Stimulated activated CD8-positive, alpha-beta memory T cell treated with anti-CD3 and anti-CD28 coated beads, Interleukin-7, amount 100 ng/mL, for 48 hours (primary cell): ENCODE measurements around the gene VEZT.
"Not testable (repeated sequence)": the region's sequence is repeated elsewhere in the genome, so short reads cannot be mapped to it uniquely, and the experiment has no call there.

ENCODE experiments used
- DNase-seq, 2 donors: peaks; one replicate each; pipeline ENCODE4 v3.0.0-alpha.2; 2020; ENCODE audit warnings: low read depth in 1 of 2; ENCODE audit errors: extremely low read depth in 1 of 2

The VEZT gene

DNA sequence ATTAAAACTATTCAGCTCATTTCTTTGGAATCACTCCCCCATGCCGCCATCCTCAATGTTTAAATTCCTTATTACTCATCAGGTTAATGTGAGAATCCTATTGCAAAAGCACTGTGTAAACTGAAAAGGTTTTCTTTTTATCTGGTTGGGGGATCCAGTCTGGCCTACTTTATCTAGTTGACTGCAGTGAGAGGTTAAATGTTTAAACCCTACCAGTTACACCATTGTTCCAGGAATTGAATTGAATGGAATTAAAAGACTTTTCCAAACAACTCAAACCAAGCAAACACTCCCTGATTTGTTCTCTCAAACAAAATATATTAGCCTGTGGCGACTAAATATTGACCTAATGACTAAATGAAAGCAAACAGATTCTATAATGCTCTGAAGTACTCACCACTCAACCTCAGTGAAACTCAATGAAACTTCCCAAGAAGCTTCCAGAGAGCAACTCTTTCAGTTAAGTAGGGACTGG, 100.5 kb downstream of the VEZT start:
- no peak for DNase-seq

DNA sequence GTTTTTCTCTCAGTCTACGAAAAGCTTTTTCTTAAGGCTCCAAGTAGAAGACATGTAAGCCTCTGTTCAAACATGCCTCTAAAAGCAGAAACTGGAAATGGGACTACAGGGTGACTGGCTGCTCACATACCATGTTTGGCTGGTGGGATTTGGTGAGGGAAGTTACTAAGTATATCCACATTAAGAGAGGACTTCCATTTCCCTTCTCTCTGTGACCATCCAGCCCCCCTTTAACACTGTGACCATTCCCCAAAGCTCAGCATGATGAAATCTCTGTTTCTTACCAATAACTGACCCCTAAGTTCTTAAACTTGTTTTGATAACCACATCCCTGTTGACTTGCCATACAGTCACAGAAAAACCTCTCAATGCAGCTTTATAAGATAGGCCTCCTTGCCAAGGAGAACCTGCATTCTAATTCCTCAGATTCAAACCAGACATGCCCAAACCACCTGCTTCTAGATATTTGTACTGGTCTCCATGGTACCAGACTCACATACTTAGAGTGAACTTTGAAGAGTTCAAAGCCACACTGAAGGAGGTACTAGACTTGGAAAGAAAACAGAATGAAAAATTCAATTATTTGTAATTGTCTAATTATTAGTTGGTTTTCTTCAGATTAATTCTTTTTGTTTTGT, 102.2 kb downstream of the VEZT start:
- DNase-seq: no peak

DNA sequence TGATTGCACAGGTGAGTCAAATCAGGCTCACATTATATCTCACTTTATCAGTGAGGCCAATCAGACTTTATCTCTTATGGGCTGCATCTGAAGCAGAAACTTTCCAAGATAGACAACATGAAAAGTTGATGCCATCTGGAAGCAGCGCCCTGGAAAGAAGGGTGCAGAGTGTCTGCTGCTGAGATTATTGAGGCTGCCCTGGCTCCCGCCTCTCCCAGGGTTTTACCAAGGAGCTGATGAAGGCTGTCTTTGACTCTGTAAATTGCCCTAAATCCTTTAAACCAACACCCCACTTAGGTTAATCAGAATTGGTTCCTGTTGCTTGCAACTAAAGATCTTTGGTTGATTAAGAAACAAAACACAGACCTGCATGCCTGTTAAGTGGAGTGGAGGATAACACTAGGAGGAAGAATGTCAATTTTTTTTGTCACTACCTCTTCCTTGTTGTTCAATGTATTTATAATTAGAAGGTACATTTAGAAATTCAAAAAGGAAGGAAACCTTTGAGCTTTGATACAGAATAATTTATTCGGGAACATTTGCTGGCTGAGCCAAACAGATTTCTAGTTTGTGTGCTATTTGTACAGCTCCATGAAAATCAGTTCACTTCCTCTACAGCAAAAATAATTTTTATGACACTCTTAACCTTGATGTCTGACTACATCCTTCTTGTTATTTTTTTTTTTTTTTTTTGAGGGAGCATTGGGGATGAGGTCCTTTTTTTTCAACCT, 104.1 kb downstream of the VEZT start:
- no peak for DNase-seq

DNA sequence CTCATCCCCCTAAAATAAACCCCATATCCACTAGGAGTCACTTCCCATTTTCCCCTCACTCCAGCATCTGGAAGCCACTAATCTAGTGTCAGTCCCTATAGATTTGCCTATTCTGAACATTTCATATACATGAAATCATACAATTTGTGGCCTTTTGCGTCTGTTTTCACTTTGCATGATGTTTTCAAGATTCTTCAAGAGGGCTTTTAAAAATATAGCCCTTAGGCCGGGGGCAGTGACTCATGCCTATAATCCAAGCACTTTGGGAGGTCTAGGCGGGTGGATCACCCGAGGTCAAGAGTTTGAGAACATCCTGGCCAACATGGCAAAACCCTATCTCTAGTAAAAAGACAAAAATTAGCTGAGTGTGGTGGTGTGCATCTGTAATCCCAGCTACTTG, 104.7 kb downstream of the VEZT start:
- no peak for DNase-seq

DNA sequence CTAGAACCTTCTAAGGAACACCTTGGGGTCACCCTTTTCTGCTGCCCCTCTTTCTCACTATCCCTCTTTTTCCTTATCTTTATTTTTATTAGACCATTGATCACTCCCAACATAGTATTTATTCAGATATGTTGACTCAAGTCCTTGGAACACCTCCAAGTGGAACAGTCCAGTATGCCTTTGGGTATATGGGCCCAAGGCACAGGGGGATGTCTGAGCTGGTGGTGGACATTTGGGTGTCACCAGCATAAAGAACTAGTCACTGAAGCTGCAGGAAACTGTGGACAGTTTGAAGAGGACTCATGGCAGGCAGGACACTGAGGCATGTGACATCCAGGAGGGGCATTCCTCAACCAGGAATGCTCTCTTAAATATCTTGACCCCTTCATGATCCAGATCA, 105.6 kb downstream of the VEZT start:
- DNase-seq: no peak

DNA sequence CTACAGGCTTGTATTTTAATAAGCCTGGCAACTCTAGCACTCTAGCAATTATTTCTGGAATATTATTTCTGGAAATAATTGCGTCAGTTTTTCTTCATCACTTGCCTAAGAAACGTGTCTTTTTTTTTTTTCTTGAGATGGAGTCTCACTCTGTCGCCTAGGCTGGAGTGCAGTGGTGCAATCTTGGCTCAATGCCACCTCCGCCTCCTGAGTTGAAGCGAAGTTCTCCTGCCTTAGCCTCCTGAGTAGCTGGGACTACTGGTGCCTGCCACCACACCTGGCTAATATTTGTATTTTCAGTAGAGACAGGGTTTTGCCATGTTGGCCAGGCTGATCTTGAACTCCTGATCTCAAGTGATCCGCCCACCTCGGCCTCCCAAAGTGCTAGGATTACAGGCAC, 106.6 kb downstream of the VEZT start:
- DNase-seq: not testable (repeated sequence)

DNA sequence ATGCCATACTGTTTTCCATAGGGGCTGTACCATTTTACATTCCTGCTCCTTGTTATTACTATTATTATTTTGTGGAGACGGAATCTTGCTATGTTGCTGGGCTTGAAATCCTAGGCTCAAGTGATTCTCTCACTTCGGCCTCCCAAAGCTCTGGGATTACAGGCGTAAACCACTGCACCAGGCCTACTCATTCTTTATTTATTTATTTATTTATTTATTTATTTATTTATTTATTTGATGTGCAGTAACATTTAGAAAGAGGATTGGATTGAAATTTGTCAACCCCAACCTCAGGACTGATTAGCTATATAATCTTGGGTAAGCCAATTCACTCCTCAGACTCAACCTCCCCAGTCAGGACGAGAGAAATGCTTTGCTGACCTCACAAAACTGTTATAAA, 107.9 kb downstream of the VEZT start:
- no peak for DNase-seq

DNA sequence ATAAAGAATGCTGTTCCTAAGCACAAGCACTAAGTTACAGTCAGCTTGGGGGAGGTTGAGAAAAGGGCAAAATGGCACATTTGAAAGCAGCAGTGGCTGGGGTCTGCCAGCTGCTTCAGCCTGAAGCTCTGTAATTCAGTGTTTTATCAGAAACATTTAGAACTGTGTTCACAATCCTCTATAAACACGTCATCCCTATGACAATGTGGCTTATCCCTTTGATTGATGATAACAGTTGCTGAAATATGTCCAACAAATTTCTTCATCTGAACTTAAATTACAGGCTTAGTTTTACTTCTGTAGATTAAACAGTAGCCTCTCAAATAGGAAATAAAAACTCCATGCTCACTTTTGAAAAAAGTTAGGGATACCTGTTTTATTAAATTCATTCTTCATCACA, 108.8 kb downstream of the VEZT start:
- DNase-seq: no peak

DNA sequence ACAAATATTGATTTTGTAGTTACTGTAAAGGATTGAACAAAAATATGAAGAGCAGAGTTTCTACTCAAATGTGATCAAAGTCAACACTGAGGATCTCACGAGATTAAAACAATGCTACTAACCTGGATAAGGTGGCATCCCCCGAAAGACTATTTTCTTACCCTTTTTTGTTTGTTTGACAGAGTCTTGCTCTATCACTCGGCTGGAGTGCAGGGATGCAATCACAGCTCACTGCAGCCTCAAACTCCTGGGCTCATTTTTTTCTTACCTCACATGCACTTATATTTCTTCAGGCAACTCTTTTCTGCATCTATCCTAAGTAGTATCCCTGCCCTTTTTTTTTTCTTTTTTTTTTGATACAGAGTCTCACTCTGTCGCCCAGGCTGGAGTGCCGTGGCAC, 109.2 kb downstream of the VEZT start:
- no peak for DNase-seq

DNA sequence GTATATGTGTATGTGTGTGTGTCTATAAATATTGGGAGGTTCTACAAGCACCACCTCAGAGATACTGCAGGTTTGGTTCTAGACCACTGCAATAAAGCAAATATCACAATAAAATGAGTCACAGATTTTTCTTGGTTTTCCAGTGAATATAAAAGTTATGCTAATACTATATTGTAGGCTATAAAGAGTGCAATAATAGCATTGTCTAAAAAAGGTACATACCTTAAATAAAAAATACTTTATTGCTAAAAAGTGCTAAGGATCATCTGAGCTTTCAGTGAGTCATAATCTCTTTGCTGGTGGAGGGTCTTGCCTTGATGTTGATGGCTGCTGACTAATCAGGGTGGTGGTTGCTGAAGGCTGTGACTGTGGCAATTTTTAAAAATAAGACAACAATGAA, 111.1 kb downstream of the VEZT start:
- DNase-seq: no peak

DNA sequence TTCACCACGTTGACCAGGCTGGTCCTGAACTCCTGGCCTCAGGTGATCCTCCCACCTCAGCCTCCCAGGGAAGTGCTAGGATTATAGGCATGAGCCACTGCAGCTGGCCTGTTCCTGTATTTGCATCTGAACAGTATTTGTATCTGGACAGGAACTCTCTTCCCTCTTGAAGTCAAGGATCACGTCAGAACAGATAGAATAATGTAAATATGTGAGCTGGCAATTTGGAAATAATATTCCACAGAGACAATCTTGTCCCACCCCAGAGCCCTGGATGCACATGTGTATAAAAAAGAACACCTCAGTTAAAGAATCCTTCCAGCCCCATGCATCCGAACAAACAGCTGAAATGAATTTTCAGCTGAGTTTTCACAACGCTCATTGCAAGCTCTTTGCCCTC, 118.3 kb downstream of the VEZT start:
- no peak for DNase-seq

DNA sequence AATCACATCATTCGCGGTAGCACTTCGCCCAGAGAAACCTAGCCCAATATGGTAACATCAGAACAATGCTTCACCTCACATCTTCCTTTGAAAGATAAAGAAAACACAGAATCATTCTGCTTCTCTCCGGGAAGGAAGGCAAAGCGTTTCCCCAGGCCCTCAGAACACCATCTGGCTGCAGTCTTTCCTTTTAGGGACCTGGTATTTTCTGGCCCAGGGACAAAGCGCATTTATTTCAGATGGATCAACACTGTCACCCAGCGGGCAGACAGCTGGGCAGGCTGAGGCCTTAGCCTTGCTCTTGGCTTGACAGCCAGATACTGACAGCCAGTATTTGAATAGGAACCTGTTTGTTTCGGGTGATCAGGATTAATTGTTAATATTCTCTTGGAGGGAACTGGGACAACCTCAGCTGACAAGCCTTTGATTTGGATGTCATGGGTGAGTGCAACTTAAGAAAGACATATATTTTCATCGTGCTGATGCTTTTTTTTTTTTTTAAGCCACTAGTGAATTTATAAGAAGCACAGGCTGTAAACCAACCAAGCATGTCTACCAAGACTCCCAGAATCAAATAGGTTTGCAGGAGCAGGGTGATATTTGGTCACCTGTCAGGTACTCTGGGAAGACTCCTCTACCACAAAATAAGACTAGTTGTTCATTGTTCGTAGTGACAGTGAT, 118.9 kb downstream of the VEZT start:
- no peak for DNase-seq

DNA sequence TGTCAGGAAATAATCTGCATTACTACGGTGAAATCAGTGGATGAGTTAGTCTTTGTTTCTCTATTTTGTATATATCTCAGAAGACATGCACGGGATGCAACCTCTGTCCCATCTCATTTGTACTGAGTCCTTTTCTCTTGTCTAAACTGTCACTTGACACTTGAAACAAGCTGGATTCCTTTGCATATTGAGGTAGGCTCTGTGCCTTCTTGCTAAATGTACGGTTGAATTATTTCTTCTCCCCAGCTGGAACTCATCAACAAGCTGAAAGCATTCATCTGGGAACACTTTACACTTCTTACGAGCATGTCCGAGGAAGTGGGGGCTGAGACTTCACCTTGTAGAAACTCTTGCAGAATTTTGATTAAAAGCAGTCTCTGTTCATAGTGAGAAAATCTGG, 119.5 kb downstream of the VEZT start:
- DNase-seq: no peak

DNA sequence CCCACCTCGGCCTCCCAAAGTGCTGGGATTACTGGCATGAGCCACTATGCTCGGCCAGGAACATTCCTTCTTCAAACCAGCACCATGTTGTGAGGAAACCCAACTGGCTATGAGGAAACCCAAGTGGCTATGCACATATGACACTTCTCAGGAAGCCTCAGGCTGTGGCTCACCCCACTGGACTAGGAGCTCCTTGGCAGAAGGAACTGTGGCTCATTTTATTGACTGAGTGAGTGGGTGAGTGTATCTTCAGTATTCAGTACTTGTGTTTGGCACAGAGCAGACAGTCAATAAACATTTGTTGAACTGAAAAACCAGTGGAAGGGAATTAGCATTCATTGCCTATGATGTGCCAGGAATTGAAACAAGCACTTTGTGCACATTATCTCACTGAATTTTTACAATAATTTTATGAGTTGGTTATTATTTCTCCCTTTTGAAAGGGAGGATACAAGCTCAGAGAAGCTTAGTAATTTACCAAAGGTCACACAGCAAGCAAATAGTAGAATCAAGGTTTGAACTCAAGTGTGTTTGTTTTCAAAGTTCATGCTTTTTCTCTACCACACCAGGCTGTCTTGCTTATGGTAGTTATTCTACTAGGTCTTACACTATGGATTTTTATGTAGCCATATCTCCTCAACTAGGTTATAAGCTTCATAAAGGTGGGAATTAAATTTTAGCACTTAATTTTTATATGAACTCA, 121.6 kb downstream of the VEZT start:
- no peak for DNase-seq

DNA sequence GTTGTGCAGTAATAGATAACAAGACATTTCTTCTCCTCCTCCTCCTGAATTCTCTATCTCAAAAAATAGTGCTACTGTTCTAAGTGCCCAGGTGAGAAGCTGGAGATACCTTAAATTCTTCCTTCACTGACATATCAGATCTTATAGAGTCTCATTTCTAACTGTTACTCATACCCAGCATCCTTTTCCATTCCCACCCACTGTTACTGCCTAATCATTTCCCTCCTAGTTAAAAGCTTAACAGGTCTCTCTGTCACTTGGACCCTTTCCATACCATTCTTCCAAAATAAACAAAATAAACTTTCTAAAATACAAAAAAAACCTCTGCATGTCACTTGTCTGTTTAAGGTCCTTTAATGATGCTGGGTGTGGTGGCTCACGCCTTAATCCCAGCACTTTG, 124.4 kb downstream of the VEZT start:
- DNase-seq: no peak

DNA sequence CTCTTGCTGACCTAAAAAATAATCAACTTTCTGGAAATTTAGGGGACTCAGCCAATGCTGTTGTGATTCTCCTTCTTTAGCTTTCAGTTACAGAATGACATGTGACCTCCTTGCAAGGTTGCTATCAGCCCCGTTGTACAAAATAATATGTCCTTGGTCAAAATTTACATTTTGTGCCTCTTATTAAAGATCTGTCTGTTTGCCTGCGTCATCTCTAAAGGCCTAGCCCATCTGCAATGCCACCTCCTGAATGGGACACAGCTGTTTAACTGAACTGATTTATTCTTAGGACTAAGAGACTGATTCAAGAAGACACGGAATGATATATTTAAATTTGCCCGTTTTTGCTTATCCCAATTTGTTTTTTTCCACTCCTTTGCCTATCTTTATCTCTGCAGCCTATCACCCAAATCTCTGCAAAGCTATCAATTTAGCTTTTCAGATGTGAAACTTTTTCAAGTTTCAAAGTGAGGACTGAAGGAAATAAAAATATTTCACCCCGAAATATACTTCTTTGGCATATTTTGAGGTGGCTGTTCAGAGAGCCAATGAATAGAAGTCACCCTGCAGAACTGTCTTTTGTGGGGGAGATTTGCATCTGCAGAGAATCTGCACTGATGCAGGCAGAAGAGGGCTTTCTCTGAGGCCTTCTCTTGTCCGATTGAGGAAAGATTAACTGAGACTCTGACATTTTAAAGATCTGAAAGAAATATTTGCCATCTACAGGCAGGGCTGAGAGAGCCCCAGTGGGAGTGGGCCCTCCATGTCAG, 126.0 kb downstream of the VEZT start:
- no peak for DNase-seq

DNA sequence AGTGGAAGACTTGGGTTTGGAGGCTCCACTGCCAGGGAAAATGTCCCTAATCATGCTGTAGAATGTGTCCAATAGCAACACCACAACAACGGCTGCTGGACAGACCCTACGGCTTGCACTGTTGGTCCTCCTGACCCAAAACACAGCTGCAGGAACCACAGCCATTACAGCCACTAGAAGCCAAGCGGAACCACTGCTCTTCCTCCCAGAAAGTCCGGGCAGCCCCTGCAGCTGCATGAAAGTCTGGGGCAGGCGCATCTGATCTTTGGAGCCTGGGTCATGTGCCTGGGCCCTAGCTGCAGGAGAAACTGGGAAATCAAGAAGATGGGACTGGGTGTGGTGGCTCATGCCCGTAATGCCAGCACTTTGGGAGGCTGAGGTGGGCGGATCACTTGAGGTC, 131.7 kb downstream of the VEZT start:
- DNase-seq: no peak

DNA sequence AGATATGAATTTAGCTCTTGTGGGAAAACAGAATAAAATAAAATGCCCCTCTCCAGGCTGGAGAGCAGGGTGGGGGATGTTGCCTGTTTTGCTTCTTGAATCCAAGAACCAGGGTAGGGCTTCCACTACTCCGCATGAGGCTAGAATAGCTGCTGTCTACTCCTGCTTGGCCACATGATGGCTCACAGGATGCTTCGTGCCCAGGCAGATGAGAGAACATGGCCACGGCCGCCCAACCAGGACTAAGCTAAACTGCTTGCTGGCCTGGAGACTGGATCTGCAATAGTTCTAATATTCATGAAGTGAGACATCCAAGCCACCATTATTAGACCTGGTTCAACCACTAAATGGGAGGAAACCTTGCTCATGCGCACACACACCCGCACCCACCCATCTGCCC, 134.1 kb downstream of the VEZT start:
- DNase-seq: no peak
